BJ (cell line): ENCODE data around the gene MBTPS2. TPM values are rescaled to one million over a fixed set of nuclear protein-coding genes. Genes with fewer than 3 reads are reported as not detected.
"Not testable (repeated sequence)": the region's sequence is repeated elsewhere in the genome, so short reads cannot be mapped to it uniquely, and the experiment has no call there.

ENCODE experiments used
- CTCF ChIA-PET: fragments of 350-600 bp; formaldehyde crosslinking; extraction: SDS; loops from one replicate; lab custom pipeline; 2021; ENCODE audit warnings: antibody characterized with exemption, inconsistent platforms; lab: Yijun Ruan, JAX
- POLR2A ChIA-PET: fragments of 300-600 bp; sonication (Branson Sonifier 250); formaldehyde crosslinking; extraction: SDS; loops from one replicate; lab custom pipeline; 2021; ENCODE audit warnings: antibody characterized with exemption; lab: Charles Lee
- DNase-seq: peaks from one replicate; pipeline ENCODE4 v3.0.0-alpha.2; 2011; ENCODE audit warnings: low read depth
- H3K27me3 ChIP-seq: 2 replicates; pipeline ENCODE4 v1.6.0; 2011; ENCODE audit warnings: low read length; ENCODE audit not compliant: control insufficient read depth, insufficient read depth
- H3K36me3 ChIP-seq: 2 replicates; pipeline ENCODE4 v1.5.1; 2011; ENCODE audit warnings: low read length; ENCODE audit not compliant: control insufficient read depth, insufficient read depth
- H3K4me3 ChIP-seq: 2 replicates; pipeline ENCODE4 v1.5.1; 2011; ENCODE audit warnings: low read depth, mild to moderate bottlenecking, control low read depth, low read length
- CTCF ChIP-seq: IDR thresholded peaks from 2 replicates; pipeline ENCODE4 v1.5.1; 2011; ENCODE audit warnings: low read depth, mild to moderate bottlenecking, control low read depth, inconsistent platforms, low read length, moderate library complexity; ENCODE audit not compliant: insufficient read depth
- polyA plus RNA-seq: library from polyadenylated mRNA; depleted of rRNA; stranded (reverse); fragments of >200 nt; gene quantifications from 2 replicates; pipeline ENCODE4 v1.2.3, GENCODE V29; 2011

MBTPS2 gene
- polyA plus RNA-seq, 1 experiment, result 14.6 TPM

GRCh38 chrX:21873063-21873775, 33.8 kb downstream of the MBTPS2 start:
- no peaks in the 10 kb centered on the region for H3K27me3 ChIP-seq
- CTCF ChIA-PET, result no interaction called here
- no peak for TF ChIP-seq CTCF
- POLR2A ChIA-PET, result no interaction called here
- DNase-seq, result no peak
- H3K36me3 ChIP-seq, result no peaks in the 10 kb centered on the region
- H3K4me3 ChIP-seq, result no peak overlapping the region

- H3K4me3 ChIP-seq, H3K36me3 ChIP-seq, POLR2A ChIA-PET, DNase-seq, H3K27me3 ChIP-seq, CTCF ChIA-PET: not testable (repeated sequence)
Measured at GRCh38 chrX:21874182-21874581, 34.8 kb downstream of the MBTPS2 start.

GRCh38 chrX:21875013-21875412, 35.6 kb downstream of the MBTPS2 start:
- no peak for TF ChIP-seq CTCF
- ChIA-PET CTCF (no interaction called here), POLR2A (no interaction called here)
- Histone ChIP-seq H3K36me3 (no peaks in the 10 kb centered on the region), H3K27me3 (no peaks in the 10 kb centered on the region), H3K4me3 (no peak overlapping the region)
- no peak for DNase-seq

GRCh38 chrX:21881881-21882574, 42.6 kb downstream of the MBTPS2 start:
- ChIA-PET POLR2A (no interaction called here), CTCF (no interaction called here)
- H3K36me3 ChIP-seq, result no peaks in the 10 kb centered on the region
- no peaks in the 10 kb centered on the region for H3K27me3 ChIP-seq
- DNase-seq, result no peak
- no peak for TF ChIP-seq CTCF
- H3K4me3 ChIP-seq, result no peak overlapping the region

- no peak overlapping the region for H3K4me3 ChIP-seq
- no peak for TF ChIP-seq CTCF
- CTCF ChIA-PET, result no interaction called here
- DNase-seq, result no peak
- no peaks in the 10 kb centered on the region for H3K27me3 ChIP-seq
- H3K36me3 ChIP-seq, result no peaks in the 10 kb centered on the region
- POLR2A ChIA-PET, result no interaction called here
Measured at GRCh38 chrX:21883258-21883657, 43.8 kb downstream of the MBTPS2 start.
